Kidney epithelial cell (primary cell): ENCODE measurements around the gene MYH7. TPM values are rescaled to one million over a fixed set of nuclear protein-coding genes. Genes with fewer than 3 reads are reported as not detected.

Experiments used
- DNase-seq: peaks from one replicate; pipeline ENCODE4 v3.0.0-alpha.2; 2010; ENCODE audit warnings: low read depth
- H3K27me3 ChIP-seq: 2 replicates; pipeline ENCODE4 v1.6.0; 2011; ENCODE audit warnings: low read length; ENCODE audit not compliant: control insufficient read depth, insufficient read depth
- H3K36me3 ChIP-seq: 2 replicates; pipeline ENCODE4 v1.5.1; 2011; ENCODE audit warnings: low read length; ENCODE audit not compliant: control insufficient read depth, insufficient read depth
- H3K4me3 ChIP-seq: 2 replicates; pipeline ENCODE4 v1.5.1; 2011; ENCODE audit warnings: low read depth, mild to moderate bottlenecking, control low read depth, low read length
- total RNA-seq: library from RNA; depleted of rRNA; stranded (reverse); fragments of >200 nt; gene quantifications from 2 replicates; pipeline ENCODE4 v1.2.3, GENCODE V29; 2015
- TF ChIP-seq, protein P1 (sequence below): IDR thresholded peaks from 2 replicates; pipeline ENCODE4 v1.5.1; 2011; ENCODE audit warnings: mild to moderate bottlenecking, moderate library complexity, low read length, control low read depth, inconsistent platforms; ENCODE audit not compliant: insufficient read depth, poor library complexity, severe bottlenecking

Gene MYH7
- total RNA-seq, 1 donor from 2014 or later = not detected

DNA sequence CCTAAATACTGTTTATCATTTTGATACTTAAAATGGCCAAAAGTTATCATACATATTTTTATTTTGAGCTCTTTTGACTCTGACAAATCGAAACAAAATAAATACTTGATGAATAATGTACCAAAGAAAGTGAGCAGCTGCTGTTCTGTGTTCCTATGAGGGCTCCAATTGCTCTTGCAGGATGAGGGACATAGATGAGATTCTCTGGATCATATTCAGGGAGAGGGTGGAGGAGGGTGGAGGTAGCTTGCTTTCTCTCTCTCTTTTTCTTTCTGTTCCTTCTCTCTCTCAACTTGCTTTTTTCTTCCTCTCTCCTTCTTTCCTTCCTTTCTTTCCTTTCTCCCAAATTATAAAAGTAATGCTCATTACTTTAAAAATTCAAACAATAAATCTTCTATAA lies 8.9 kb upstream of the MYH7 start:
- no peaks in the 10 kb centered on the region for H3K27me3 ChIP-seq
- TF ChIP-seq, protein P1, sequence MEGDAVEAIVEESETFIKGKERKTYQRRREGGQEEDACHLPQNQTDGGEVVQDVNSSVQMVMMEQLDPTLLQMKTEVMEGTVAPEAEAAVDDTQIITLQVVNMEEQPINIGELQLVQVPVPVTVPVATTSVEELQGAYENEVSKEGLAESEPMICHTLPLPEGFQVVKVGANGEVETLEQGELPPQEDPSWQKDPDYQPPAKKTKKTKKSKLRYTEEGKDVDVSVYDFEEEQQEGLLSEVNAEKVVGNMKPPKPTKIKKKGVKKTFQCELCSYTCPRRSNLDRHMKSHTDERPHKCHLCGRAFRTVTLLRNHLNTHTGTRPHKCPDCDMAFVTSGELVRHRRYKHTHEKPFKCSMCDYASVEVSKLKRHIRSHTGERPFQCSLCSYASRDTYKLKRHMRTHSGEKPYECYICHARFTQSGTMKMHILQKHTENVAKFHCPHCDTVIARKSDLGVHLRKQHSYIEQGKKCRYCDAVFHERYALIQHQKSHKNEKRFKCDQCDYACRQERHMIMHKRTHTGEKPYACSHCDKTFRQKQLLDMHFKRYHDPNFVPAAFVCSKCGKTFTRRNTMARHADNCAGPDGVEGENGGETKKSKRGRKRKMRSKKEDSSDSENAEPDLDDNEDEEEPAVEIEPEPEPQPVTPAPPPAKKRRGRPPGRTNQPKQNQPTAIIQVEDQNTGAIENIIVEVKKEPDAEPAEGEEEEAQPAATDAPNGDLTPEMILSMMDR = no peak
- no peak overlapping the region for H3K4me3 ChIP-seq
- DNase-seq = no peak
- no peaks in the 10 kb centered on the region for H3K36me3 ChIP-seq

DNA sequence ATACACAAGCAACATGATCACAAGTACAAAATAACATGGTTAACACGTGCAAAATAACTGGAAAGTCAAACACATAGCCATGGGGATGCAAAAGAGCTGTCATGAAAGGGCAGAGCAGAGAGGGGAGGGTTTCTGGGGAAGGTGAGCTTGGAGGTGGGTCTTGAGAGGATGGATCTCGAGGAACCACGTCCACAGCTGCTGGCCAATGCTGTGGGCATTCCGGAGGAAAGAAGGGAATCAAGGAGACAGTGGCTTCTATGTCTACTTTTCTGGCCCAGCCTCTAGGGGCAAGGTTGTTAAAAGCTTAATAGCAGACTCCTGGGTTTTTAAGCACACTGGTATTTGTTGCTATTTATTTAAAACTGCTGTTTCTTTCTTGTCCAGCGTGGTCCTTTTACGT lies 8.4 kb upstream of the MYH7 start:
- no peak overlapping the region for H3K4me3 ChIP-seq
- H3K27me3 ChIP-seq = no peaks in the 10 kb centered on the region

GRCh38 chr14:23443411-23443812 lies 8.0 kb upstream of the MYH7 start:
- TF ChIP-seq, protein P1 = no peak
- H3K27me3 ChIP-seq = no peaks in the 10 kb centered on the region
- DNase-seq = no peak
- no peaks in the 10 kb centered on the region for H3K36me3 ChIP-seq
- no peak overlapping the region for H3K4me3 ChIP-seq

More for the DNA sequence above, 8.4 kb upstream of the MYH7 start:
- no peak for DNase-seq
- TF ChIP-seq, protein P1 = no peak
- H3K36me3 ChIP-seq = no peaks in the 10 kb centered on the region

DNA sequence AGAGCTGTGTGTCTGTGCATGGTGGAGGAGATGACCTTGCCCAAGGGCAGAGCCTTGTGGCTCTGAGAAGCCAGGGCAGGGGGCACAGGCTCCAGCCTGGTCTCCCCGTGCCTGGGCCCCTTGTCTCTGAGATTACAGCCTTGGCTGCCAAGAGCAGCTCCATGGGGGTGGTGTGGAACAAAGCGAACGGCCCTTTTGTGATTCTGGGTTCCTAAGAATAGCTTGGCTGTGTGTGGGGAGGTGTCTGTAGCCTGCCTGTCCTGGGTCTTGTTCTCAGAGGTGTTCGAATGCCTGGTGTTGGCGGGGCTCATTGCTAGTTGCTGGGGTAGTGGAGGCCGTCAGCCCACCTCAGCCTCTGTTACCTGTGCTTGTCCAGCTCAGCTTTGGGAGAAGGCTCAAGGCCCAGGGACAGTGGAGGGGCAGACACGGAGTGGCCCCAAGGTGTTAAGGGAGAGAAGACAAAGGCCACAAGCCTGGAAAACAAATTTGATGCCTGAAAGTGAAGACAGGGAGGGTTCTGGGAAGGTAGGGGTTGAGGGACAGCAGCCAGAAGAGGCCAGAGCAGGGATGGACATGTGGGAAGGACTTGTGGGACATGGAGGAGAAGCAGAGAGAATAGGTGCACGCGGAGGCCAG lies 7.4 kb upstream of the MYH7 start:
- H3K4me3 ChIP-seq = no peak overlapping the region
- H3K27me3 ChIP-seq = no peaks in the 10 kb centered on the region
- TF ChIP-seq, protein P1 = no peak
- no peak for DNase-seq
- H3K36me3 ChIP-seq = no peaks in the 10 kb centered on the region

DNA sequence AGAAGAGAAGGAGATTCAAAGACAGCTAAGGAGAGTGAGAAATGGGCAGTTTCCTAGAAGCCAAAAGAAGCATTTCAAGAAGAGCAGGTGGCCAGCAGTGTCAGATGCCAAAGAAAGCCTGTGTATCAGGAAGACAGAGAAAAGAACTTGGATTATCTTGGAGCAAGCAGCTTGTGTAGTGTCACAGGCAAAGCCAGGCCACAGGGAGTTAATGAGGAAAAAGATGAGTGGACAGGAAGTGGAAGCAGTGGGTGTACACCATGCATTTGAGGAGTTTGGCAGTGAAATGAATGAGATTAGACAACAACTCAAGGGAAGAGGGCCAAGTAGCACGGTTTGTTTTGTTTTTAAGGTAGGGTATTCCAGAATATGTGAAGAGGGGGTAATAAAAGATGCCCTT lies 5.6 kb upstream of the MYH7 start:
- Histone ChIP-seq H3K27me3 (no peaks in the 10 kb centered on the region), H3K4me3 (no peak overlapping the region), H3K36me3 (no peaks in the 10 kb centered on the region)
- TF ChIP-seq, protein P1 = no peak
- DNase-seq = no peak
